Loucy (cell line): ENCODE data around the gene NCKAP5.

Experiments
- H2AFZ ChIP-seq: fragments of 200-600 bp; sonication (generic); 2 replicates; pipeline ENCODE4 v1.6.0; 2016; ENCODE audit warnings: antibody characterized with exemption, mild to moderate bottlenecking, low read length, moderate library complexity
- H3F3A ChIP-seq: fragments of 200-600 bp; 2 replicates; pipeline ENCODE4 v1.6.0; 2016; ENCODE audit warnings: antibody characterized with exemption, low read depth, mild to moderate bottlenecking
- H3K27me3 ChIP-seq: fragments of 200-600 bp; sonication (generic); 2 replicates; pipeline ENCODE4 v1.6.1; 2014; ENCODE audit warnings: low read length, mild to moderate bottlenecking; ENCODE audit not compliant: insufficient read depth, poor library complexity, severe bottlenecking
- H3K36me3 ChIP-seq: fragments of 200-600 bp; sonication (generic); 2 replicates; pipeline ENCODE4 v1.6.1; 2016; ENCODE audit warnings: low read length; ENCODE audit not compliant: insufficient read depth
- H3K4me1 ChIP-seq: fragments of 200-600 bp; sonication (generic); 2 replicates; pipeline ENCODE4 v1.5.1; 2014; ENCODE audit warnings: low read length, mild to moderate bottlenecking; ENCODE audit not compliant: insufficient read depth, poor library complexity, severe bottlenecking
- H3K4me2 ChIP-seq: fragments of 200-600 bp; sonication (generic); 2 replicates; pipeline ENCODE4 v1.6.0; 2014; ENCODE audit warnings: antibody characterized with exemption, low read length, low read depth, mild to moderate bottlenecking; ENCODE audit not compliant: poor library complexity, severe bottlenecking
- H3K4me3 ChIP-seq: fragments of 200-600 bp; sonication (generic); 2 replicates; pipeline ENCODE4 v1.5.1; 2014; ENCODE audit warnings: low read length, mild to moderate bottlenecking, mixed read lengths; ENCODE audit not compliant: poor library complexity, severe bottlenecking
- H3K79me2 ChIP-seq: fragments of 200-600 bp; sonication (generic); 2 replicates; pipeline ENCODE4 v1.6.1; 2014; ENCODE audit warnings: low read length; ENCODE audit not compliant: insufficient read depth
- H3K9ac ChIP-seq: fragments of 200-600 bp; sonication (generic); 2 replicates; pipeline ENCODE4 v1.6.0; 2014; ENCODE audit warnings: mild to moderate bottlenecking, low read depth, low read length, moderate library complexity; ENCODE audit not compliant: poor library complexity, severe bottlenecking
- H3K9me2 ChIP-seq: fragments of 200-600 bp; sonication (generic); replicated peaks from 2 replicates; pipeline ENCODE4 v1.6.1; 2016; ENCODE audit warnings: low read depth, low read length, mixed read lengths
- H3K9me3 ChIP-seq: fragments of 200-600 bp; sonication (generic); 2 replicates; pipeline ENCODE4 v1.6.1; 2014; ENCODE audit warnings: mild to moderate bottlenecking, antibody characterized with exemption, low read length, low read depth; ENCODE audit not compliant: insufficient read depth
- H4K20me1 ChIP-seq: fragments of 200-600 bp; sonication (generic); 2 replicates; pipeline ENCODE4 v1.6.0; 2014; ENCODE audit warnings: antibody characterized with exemption, low read length, mild to moderate bottlenecking; ENCODE audit not compliant: insufficient read depth, poor library complexity, severe bottlenecking
- CTCF ChIP-seq: fragments of 200-600 bp; sonication (generic); conservative IDR thresholded peaks from 2 replicates; pipeline ENCODE4 v1.5.1; 2014; ENCODE audit warnings: mild to moderate bottlenecking, antibody characterized with exemption, low read length
- EZH2phosphoT487 ChIP-seq: fragments of 200-600 bp; IDR thresholded peaks from 2 replicates; pipeline ENCODE4 v1.6.1; 2018; ENCODE audit warnings: antibody characterized with exemption, mild to moderate bottlenecking, moderate library complexity, borderline replicate concordance

Gene NCKAP5

GRCh38 chr2:133334923-133335322 lies 233.3 kb downstream of the NCKAP5 start:
- TF ChIP-seq CTCF = no peak
- TF ChIP-seq EZH2phosphoT487 = no peak
- no peaks in the 10 kb centered on the region for H3K9me2 ChIP-seq

GRCh38 chr2:133333181-133333580 lies 235.1 kb downstream of the NCKAP5 start:
- no peaks in the 10 kb centered on the region for H4K20me1 ChIP-seq
- no peaks in the 10 kb centered on the region for H3K9me3 ChIP-seq
- H3K79me2 ChIP-seq = no peaks in the 10 kb centered on the region
- no peaks in the 10 kb centered on the region for H3K9me2 ChIP-seq
- no peaks in the 10 kb centered on the region for H3F3A ChIP-seq
- no peak overlapping the region for H3K9ac ChIP-seq
- no peak for TF ChIP-seq EZH2phosphoT487
- no peak for TF ChIP-seq CTCF
- H3K27me3 ChIP-seq = no peaks in the 10 kb centered on the region
- H3K36me3 ChIP-seq = no peaks in the 10 kb centered on the region
- H3K4me1 ChIP-seq = no peaks in the 10 kb centered on the region
- no peak overlapping the region for H3K4me2 ChIP-seq
- no peak overlapping the region for H2AFZ ChIP-seq
- H3K4me3 ChIP-seq = no peak overlapping the region

More at GRCh38 chr2:133334923-133335322, 233.3 kb downstream of the NCKAP5 start:
- Histone ChIP-seq H3K9ac (no peak overlapping the region), H3K36me3 (no peaks in the 10 kb centered on the region), H3K4me1 (no peaks in the 10 kb centered on the region), H4K20me1 (no peaks in the 10 kb centered on the region), H3K9me3 (no peaks in the 10 kb centered on the region), H3K4me3 (no peak overlapping the region), H3K4me2 (no peak overlapping the region), H3F3A (no peaks in the 10 kb centered on the region), H2AFZ (no peak overlapping the region), H3K79me2 (no peaks in the 10 kb centered on the region), H3K27me3 (no peaks in the 10 kb centered on the region)

GRCh38 chr2:133331436-133331835 lies 236.8 kb downstream of the NCKAP5 start:
- no peaks in the 10 kb centered on the region for H3F3A ChIP-seq
- no peak overlapping the region for H3K9ac ChIP-seq
- no peaks in the 10 kb centered on the region for H4K20me1 ChIP-seq
- no peak for TF ChIP-seq EZH2phosphoT487
- no peak for TF ChIP-seq CTCF
- no peaks in the 10 kb centered on the region for H3K4me1 ChIP-seq
- H3K9me3 ChIP-seq = no peaks in the 10 kb centered on the region
- no peaks in the 10 kb centered on the region for H3K9me2 ChIP-seq
- H3K4me3 ChIP-seq = no peak overlapping the region
- no peak overlapping the region for H2AFZ ChIP-seq
- no peak overlapping the region for H3K4me2 ChIP-seq
- no peaks in the 10 kb centered on the region for H3K79me2 ChIP-seq
- H3K36me3 ChIP-seq = no peaks in the 10 kb centered on the region
- H3K27me3 ChIP-seq = no peaks in the 10 kb centered on the region
